NCI-H345 treated with DMSO at 0.1 percent for 48 hours (cell line): ENCODE measurements around the gene TMUB2.

Experiments used
- DNase-seq: peaks from one replicate; lab custom pipeline; 2025; ENCODE audit not compliant: unreplicated experiment; lab: John Stamatoyannopoulos, UW

The TMUB2 gene

DNA sequence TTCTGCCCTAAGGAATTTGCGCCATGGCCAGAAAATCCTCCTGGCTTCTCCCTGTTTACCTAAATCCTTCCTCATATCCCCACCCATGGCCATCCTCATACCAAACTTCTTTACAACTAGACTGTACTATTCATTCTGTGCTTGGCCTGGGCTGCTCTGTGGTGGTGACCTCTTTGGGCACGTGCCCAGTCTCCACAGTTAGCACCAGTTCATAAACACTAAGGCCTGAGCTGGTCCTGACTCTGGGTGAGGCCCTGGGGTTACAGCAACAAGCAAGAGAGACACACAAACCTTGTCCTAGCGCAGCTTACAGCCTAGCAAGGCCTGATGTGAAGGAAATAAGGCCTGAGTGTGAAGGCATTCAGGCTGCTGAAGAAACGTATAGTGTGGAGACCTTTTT lies 16.0 kb downstream of the TMUB2 start:
- no peak for DNase-seq

DNA sequence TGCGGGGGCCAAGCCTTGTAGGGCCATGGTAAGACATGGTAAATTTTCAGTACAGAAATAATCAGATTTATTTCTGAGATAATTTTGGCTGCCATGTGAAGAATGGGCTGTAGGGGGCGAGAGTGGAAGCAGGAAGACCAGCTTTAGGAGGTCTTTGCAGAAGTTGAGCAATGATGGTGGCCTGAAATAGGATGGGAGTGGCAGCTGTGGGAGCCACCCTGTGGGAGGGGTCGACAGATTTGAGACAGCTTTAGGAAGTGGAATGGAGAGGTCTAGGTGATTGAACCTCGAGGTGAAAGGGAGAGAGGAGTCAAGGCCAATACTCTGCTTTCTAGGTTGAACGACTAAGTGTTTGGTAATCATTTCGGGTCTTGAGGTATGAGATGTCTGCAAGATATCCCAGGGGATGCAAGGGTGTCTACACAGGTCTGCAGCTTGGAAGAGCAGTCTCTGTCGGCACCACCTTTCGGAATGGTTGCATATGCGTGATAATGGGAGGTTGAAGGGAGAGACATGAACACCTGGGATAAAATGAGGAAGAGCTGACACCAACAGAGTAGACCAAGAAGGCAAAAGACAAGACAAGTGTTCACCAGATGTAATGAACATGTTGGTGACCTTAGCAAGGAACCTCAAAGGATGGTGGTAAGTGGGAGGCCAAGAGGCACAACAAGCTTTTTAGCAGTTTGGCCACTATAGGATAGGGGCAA lies 17.1 kb downstream of the TMUB2 start:
- DNase-seq = no peak

DNA sequence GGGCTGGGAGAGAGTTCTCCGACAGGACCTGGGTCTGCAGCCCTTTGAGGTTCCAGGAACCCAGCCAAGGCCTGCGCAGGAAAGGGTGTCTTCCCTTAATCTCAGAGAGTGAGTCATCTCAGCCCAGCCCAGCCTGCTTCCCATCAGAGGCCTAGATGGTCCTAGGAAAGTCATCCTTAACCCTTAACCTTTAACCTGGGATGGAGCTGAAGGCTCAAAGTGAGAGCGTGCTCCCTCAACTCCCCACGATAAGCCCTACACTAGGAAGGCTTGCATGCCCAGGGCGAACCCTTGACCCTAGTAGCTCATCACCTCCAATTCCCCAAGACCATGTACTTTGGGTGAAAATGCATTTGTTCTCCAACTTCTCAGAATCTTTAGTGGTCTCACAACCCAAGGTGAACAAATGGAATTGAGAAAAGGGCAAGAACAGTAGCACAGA lies 17.7 kb downstream of the TMUB2 start:
- no peak for DNase-seq

DNA sequence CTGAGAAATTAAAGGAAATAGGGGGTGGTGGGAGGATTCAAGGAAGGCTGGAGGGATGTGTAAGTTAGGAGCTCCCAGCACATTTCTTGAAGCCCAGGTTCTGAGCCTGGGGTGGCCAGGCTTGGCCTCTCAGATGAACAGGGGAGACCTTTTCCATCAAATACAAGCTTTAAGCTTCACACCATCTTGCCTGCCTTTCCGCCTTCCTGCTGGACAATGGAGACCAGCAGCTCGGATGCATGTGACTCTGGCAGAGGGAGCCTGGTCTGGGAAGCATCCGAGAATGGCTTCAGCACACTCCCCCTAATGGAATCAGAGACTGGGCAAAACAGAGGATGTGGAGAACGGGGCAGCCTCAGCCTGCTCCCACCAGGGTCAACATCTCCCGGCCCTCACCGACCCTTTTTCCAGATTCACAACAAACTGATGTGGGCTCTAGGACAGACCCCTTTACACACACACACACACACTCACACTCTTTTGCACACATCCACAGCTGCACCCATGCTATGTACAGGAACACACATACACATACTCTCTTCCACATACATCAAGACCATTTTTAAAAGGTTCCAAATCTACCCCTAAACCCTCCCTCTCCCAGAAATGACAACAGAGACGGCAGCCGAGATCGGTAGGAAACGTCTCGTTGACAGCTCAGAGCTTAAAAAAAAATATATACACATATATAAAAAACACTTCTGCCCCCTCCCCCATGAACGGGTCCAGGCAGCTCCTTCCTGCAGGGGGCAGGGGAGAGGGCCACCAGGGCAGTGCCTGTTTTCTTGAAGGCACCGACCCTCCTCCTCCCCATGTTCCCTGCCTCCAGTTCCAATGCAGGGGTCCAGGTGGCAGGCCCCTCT lies 19.4 kb downstream of the TMUB2 start:
- no peak for DNase-seq

DNA sequence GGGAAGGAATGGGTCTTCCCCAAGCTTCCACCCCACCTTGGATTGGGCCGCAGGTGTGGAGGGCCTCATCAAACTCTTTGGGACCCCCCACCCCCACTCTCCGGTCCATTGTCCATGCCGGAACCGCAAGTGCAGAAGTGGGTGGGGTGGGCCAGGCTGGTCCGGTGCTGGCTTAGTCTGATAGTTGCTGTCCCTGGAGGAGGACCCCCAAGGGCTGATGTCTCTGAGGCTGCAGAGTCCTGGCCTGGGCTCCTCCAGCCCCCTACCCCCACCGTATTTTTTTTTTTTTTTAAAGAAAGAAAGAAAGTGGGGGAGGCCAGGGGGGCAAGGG lies 20.0 kb downstream of the TMUB2 start:
- no peak for DNase-seq

DNA sequence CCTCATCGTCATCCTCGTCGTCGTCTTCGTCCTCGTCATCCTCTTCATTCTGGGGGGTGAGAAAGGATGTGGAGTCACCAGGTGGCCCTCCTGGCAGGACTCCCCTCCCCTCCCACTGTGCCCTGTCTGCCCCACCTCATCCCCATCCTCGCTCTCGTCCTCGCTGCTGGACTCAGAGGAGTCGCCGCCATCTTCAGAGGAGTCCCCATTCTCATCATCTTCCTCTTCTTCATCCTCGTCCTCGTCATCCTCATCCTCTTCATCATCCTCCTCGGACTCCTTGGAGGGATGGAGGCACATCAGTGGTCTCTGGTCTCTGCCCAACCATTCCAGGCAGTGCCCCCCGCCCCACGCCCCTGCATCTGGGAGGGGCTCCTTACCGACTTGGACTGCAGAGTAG lies 20.5 kb downstream of the TMUB2 start:
- DNase-seq = no peak

DNA sequence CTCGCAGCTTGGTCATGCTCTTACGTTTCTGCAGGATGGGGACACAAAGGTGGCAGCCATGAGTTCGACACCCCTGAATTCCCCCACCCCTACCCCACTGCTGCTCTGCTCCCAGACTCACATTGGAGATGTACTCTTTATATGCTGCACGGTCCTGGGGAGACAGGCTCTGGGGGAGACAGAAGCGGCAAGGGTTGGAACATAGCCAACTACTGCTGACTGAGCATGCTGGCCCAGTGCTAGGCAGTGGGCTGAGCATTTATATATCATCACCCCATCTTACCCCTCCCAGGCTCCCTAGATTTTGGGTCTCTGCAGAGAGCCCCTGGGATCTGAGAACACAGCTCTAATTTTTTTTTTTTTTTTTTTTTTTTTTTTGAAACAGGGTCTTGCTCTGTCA lies 21.0 kb downstream of the TMUB2 start:
- DNase-seq = no peak

DNA sequence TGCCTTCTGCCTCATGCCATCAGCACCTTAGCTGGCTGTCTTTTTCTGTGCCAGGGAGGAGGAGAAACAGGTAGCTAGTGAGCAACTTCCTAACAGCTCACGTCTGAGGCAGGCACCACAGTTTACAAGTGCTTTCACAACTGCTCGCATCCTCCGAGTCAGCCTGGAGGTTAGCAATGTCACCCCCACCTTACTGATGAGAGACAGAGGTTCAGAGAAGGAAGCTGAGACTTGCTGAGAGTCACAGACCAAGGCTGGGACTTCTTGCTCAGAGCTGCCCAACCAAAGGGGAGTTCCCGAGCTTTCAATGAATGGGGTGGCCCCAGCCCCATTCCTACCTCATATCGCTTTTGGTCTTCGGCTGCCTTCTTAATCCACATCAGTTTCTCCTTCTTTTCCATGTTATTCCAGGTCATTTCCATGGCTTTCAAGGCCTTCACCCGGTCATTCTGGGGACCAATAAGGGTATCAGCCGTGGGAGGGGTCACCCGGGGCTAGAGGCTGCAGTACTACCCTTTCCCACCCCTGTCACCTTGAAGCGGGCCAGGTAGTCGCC lies 23.1 kb downstream of the TMUB2 start:
- no peak for DNase-seq

DNA sequence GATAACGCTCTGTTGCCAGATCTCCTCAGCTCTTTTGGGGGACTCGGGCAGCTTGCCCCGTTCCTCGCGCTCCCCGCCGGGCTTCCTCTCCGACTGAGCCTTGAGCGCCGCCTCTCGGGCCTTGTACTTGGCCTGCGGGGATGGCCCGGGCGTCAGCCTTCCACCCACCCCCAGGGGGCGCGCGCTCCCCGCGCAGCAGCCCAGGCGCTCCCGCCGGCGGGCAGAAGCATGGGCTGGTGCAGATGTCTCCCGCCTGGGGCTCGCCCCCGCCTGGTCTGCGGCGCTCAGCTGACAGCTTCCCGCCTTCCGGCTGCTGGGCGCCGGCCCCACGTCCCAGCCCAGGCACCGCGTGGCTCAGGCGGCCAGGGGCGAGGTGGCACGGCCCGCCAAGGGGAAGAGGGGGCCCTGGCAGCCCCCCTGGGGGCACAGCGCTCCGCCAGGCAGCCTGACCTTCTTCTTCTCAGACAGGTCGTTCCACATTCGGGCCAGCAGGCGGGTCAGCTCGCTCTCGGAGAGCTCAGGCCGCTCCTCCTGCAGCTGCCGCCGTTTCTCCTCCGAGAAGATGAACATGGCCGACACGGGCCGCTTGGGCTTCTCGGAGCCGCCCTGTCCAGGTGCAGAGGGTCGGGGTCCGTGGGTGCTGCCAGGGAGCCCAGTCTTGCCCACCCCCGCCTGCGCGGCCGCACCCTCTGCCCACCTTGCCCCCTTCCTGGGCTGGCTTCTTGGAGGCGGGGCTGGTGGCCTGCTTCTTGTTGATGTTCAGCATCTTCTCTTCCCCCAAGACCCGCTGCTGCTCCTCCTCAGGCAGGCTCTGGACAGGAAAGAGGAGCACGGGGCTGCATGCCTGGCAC lies 23.8 kb downstream of the TMUB2 start:
- DNase-seq = no peak

DNA sequence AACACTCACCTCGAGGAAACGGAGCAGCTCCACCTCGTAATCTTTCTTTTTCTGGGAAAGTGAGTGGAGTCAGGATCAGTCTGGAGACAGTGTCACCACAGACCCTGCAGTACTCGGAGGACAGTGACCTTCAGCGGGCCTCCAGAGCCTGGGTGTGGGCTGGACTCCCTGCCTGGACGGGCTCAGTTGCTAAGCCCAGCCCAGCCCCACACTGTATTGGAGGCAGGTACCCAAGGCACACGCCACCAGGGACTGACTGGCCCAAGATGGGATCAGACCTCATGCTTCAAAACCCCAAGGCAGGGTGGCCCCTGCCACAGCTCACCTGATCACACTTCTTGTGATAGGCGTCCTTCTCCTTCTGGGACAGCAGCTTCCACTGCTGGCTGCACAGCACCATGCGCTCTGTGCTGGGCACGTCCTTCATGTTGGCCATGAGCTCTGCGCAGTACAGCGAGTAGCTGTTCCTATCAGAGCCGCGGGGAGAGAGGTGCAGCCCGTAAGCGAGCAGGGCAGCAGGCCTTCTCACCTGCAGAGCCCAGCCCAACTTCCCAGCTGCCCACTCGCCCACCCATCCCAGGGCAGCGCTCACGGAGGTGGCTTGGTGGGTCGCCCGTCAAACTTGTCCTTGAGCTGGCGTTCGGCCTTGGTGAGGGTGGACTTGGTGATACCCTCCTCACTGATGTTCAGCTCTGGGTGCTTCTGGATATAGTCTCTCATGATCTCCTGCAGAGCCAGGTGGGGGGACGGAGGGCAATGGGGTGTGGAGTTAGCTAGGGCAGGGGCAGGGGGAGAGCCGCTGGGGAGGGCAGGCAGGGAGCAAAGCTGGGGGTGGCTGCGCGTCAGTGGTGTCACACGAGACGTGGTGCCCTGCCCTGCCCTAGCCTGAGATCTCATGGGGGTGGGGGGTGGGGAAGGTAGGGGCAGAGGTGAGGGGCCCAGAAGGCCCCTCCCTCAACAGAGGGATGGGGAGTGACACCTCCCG lies 24.8 kb downstream of the TMUB2 start:
- no peak for DNase-seq

DNA sequence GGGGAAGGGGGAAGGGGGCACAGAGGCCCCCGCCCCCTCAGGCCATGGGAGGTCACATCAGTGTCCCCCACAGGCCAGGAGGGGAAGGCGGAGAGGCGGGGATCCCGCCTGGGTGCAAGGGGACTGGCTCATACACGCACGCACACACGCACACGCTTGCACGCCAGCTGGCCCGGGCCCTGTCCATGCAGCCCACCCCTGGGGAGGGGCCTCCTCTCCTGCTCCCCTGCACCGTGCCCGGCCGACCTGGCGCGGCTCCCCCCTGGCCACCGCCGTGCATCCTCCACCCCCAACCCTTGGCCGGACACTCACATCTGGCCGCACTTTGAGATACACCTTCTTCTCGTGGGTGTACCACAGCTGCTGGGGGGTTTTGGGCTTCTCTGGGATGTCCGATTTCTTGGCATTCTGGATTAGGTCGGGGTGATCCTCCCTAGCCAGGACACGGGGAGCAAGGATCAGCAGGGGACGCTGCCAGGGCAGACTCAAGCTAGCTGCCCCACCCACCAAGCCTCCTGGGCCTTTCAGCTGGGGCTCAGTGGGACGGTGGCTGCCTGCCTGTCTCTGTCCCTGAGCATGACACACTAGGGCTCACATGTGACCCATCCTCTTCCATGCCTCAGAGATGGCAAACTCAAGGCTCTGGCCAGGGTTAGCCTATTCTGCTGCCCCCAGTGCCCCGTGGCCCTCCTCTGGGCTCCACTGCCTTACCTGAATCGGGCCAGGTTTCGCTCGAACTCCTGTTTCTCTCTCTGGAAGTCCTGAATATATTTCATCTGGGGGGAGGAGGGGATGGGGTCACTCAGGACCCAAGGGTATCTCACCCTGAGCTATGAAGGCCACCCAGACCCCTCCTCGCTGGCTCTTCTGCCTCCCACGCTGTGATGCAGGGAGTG lies 26.0 kb downstream of the TMUB2 start:
- DNase-seq = no peak

DNA sequence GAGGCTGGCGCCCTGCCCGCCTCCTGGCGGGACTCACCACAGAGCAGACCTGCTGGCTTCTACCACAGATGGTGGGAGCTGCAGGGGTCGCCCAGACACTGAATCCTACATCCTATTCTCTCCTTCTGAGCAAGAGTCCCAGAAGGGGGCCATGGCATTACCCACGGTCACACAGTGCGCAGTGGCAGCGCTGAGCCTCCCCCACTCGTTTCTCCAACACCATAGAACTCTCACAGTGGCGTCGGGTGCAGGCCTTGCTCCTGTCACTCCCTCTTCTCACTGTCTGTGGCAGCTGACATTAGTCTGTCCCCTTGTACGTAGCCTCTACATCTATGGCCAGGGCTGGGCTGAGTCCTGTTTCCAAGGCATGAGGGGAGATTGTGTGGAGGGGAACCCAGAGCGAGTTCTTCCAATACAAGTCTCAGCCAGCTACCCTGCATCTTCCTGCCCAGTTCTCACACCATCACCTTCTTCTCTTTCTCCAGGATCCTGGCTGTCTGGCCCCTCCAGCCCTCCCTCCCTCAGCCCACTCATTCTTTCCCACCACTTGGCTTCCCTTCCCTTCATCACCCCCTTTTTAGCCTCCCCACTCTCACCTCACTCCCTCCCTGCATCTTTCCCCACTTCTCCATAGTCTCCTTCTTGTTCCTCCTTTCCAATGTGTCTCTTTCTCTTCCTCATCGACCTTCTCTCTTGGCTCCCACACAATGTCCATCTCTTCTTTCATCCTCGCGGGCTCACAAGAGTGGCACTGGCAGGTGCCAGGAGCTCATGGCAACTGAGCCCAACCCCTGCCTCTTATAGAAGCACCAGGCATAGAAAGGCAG lies 26.8 kb downstream of the TMUB2 start:
- DNase-seq = no peak

DNA sequence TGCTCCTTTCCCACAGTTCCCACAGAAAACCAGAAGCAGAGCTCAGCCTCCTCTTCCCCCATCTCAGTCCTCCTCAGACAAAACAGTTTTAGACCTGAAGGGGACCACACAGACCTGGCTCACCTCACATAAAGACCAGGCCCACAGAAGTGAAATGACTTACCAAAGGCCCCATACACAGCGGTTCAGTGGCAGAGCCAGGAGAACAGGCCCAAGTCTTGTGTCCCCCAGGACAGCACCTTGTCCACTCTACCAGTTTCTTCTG lies 27.4 kb downstream of the TMUB2 start:
- no peak for DNase-seq

DNA sequence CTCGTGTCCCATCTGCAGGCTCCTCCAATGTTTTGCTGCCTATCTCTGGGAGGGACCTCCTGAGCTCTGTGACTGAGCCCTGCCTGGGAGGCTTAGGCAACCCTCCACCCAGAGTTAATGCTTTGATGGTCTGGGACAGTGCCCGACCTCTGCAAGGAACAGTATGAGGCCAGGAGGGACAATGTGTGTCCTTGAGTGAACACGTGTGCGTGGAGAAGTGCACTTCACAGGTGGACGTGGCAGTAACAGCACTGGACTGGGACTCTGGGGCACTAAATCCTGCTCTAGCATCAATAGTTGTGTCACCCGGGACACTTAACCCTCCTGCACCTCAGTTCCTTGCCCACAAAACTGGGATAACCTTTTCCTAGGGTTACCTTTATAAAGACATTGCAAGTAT lies 28.1 kb downstream of the TMUB2 start:
- DNase-seq = no peak

DNA sequence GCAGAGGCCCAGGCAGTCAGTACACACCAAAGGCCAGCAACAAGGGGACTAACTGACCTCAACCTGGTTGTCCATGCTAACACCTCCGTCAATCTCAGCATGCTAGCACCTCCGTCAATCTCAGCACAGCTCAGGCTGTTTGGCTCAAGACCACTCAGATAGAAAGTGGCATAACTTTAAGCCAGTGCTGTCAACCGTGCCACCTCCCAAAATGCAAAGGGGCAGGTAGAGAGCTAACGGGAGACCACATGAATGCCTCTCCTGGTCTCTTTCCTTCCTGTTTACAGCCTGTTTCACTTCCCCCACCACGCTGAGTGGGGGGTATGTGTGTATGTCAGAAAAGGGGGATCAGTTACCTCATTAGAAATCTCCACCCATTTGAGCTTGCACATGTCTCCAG lies 29.4 kb downstream of the TMUB2 start:
- no peak for DNase-seq

DNA sequence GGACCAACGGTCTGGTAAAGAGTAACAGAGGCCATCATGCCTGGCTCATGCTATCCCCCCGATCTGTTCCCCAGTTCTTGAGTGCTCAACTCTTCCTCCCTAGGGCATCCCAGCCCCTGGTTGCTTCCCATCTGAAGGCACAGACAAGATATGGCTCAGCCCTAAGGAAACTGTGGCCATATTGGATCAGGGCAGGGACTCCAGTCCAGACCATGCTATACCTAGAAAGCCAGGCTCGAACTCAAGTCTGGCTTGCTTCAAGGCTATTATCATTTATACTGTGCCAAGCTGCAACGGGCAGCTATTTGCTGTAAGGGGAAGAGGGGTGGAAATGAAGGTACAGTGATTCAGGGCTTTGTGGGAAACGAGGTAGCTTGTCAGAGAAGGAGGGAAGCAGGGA lies 29.9 kb downstream of the TMUB2 start:
- DNase-seq = no peak

DNA sequence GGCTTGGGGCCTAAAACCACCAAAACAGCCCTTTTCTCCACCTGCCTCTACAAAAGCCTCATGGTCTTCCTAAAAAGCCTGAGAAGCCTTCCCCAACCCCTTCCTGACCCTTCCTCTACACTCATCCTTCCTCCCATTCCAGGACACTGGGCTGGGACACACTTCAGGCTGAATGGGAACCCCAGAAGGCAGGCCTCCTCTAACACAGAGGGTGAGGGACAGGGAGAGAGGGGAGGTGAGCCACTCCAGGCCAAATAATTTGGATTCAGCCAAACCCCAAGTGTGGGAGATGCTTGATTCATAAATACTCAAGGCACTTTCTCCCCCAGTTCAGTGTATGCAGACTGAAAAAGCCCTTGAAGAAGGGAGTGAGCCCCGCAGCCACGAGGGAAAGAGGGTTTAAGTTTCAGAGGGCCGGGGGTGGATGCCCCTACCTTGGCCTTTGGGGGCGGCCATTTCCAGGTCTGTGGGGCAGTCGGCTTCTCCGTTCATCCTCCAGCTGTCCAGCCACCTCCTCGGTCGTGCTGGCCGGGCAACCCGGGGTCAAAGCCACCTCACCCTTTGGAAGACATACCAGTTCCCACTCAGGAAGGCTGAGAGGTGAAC lies 31.1 kb downstream of the TMUB2 start:
- DNase-seq = no peak
